Measurements from ENCODE around the gene ZNF672. TPM values are rescaled to one million over a fixed set of nuclear protein-coding genes. Genes with fewer than 3 reads are reported as not detected.
A peak's percentile ranks its signal among the peaks of the same experiment; 100 is the strongest.

ZNF672 gene
- total and polyA plus RNA-seq, 2 of the 13 experiments (the other 11 are each of a cell fraction or from before 2014, with no cell fraction given) = 17.2 to 22.9 TPM

DNA sequence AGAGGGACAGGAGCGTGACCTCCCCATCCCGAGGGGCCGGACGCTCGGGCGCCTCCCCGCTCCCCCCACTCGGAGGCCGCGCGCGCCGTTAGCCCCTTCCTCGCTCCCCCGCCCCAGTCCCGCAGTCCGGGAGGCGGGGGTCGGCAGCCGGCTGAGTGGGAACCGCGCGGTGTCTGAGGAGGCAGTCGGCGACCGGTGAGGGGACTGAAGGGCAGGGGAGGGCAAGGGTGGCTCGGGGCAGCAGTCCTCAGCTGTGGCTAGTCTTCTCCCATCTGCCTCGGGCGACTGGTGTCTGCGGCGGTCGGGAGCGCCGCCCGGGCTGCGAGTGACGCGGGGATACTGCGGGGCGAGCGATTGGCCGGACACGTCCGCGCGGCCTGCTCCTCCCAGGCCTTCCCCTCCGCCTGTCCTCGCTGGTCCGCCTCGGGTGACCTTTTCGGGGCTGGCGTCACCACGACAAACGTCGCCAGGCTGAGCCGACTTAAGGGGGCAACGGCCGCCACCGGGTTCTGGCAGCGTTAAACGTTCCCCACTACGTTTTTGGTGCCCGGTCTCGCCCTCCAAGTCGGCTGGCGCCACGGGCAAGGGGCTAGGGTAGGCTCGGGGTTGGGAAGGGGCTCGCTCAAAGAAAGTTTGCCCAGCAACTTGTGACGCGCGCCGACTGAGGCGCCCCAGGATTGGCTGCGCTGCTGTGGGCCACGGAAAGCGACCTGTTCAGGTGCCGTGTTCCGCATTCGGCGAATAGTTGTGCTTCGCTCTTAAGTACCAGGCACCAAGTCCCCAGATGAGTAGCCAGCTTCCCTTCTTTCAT is 538 bp downstream of the ZNF672 start (continued):
- TF ChIP-seq, protein P1, sequence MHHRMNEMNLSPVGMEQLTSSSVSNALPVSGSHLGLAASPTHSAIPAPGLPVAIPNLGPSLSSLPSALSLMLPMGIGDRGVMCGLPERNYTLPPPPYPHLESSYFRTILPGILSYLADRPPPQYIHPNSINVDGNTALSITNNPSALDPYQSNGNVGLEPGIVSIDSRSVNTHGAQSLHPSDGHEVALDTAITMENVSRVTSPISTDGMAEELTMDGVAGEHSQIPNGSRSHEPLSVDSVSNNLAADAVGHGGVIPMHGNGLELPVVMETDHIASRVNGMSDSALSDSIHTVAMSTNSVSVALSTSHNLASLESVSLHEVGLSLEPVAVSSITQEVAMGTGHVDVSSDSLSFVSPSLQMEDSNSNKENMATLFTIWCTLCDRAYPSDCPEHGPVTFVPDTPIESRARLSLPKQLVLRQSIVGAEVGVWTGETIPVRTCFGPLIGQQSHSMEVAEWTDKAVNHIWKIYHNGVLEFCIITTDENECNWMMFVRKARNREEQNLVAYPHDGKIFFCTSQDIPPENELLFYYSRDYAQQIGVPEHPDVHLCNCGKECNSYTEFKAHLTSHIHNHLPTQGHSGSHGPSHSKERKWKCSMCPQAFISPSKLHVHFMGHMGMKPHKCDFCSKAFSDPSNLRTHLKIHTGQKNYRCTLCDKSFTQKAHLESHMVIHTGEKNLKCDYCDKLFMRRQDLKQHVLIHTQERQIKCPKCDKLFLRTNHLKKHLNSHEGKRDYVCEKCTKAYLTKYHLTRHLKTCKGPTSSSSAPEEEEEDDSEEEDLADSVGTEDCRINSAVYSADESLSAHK (CRISPR knock-in tag; IDR thresholded peaks at IDR 0.05; ENCODE audit: borderline replicate concordance) = no peak
- TF ChIP-seq ZNF580 (CRISPR knock-in tag; IDR thresholded peaks at IDR 0.05; ENCODE audit: borderline replicate concordance, low read depth) = peak; percentile 43; the same call in 1 of the 2 replicates
- TF ChIP-seq CREBL2 (CRISPR knock-in tag; IDR thresholded peaks at IDR 0.05; ENCODE audit: borderline replicate concordance) = no peak
- TF ChIP-seq, protein P2, sequence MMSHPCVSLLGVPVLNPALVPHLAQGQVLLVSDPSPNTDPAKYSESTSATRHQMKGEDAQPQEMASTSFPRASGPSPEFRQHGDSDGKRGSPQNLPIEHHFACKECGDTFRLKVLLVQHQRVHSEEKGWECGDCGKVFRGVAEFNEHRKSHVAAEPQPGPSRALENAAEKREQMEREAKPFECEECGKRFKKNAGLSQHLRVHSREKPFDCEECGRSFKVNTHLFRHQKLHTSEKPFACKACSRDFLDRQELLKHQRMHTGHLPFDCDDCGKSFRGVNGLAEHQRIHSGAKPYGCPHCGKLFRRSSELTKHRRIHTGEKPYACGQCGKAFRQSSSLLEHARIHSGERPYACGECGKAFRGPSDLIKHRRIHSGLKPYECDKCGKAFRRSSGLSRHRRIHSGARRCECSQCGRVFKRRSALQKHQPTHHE (CRISPR knock-in tag; IDR thresholded peaks at IDR 0.05; ENCODE audit: borderline replicate concordance) = peak; percentile 84
- TF ChIP-seq, protein P3, sequence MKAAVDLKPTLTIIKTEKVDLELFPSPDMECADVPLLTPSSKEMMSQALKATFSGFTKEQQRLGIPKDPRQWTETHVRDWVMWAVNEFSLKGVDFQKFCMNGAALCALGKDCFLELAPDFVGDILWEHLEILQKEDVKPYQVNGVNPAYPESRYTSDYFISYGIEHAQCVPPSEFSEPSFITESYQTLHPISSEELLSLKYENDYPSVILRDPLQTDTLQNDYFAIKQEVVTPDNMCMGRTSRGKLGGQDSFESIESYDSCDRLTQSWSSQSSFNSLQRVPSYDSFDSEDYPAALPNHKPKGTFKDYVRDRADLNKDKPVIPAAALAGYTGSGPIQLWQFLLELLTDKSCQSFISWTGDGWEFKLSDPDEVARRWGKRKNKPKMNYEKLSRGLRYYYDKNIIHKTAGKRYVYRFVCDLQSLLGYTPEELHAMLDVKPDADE (CRISPR knock-in tag; IDR thresholded peaks at IDR 0.05) = no peak
- TF ChIP-seq, protein P4, sequence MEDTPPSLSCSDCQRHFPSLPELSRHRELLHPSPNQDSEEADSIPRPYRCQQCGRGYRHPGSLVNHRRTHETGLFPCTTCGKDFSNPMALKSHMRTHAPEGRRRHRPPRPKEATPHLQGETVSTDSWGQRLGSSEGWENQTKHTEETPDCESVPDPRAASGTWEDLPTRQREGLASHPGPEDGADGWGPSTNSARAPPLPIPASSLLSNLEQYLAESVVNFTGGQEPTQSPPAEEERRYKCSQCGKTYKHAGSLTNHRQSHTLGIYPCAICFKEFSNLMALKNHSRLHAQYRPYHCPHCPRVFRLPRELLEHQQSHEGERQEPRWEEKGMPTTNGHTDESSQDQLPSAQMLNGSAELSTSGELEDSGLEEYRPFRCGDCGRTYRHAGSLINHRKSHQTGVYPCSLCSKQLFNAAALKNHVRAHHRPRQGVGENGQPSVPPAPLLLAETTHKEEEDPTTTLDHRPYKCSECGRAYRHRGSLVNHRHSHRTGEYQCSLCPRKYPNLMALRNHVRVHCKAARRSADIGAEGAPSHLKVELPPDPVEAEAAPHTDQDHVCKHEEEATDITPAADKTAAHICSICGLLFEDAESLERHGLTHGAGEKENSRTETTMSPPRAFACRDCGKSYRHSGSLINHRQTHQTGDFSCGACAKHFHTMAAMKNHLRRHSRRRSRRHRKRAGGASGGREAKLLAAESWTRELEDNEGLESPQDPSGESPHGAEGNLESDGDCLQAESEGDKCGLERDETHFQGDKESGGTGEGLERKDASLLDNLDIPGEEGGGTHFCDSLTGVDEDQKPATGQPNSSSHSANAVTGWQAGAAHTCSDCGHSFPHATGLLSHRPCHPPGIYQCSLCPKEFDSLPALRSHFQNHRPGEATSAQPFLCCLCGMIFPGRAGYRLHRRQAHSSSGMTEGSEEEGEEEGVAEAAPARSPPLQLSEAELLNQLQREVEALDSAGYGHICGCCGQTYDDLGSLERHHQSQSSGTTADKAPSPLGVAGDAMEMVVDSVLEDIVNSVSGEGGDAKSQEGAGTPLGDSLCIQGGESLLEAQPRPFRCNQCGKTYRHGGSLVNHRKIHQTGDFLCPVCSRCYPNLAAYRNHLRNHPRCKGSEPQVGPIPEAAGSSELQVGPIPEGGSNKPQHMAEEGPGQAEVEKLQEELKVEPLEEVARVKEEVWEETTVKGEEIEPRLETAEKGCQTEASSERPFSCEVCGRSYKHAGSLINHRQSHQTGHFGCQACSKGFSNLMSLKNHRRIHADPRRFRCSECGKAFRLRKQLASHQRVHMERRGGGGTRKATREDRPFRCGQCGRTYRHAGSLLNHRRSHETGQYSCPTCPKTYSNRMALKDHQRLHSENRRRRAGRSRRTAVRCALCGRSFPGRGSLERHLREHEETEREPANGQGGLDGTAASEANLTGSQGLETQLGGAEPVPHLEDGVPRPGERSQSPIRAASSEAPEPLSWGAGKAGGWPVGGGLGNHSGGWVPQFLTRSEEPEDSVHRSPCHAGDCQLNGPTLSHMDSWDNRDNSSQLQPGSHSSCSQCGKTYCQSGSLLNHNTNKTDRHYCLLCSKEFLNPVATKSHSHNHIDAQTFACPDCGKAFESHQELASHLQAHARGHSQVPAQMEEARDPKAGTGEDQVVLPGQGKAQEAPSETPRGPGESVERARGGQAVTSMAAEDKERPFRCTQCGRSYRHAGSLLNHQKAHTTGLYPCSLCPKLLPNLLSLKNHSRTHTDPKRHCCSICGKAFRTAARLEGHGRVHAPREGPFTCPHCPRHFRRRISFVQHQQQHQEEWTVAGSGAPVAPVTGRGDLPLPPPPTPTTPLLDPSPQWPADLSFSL (CRISPR knock-in tag; IDR thresholded peaks at IDR 0.05) = no peak
- TF ChIP-seq TGIF2 (CRISPR knock-in tag; IDR thresholded peaks at IDR 0.05) = peak; percentile 31; the same call in 1 of the 2 replicates
- no peak for TF ChIP-seq ZNF747 (CRISPR knock-in tag; IDR thresholded peaks at IDR 0.05; ENCODE audit: borderline replicate concordance)
- no peak; the same call in 1 of the 2 replicates for TF ChIP-seq ZNF556 (CRISPR knock-in tag; IDR thresholded peaks at IDR 0.05; ENCODE audit: borderline replicate concordance)
- TF ChIP-seq MTA3 (CRISPR knock-in tag; IDR thresholded peaks at IDR 0.05) = no peak
- TF ChIP-seq CREB3 (CRISPR knock-in tag; IDR thresholded peaks at IDR 0.05) = no peak
- 0 out of 2 replicates have a peak, but pooled peaks have one; percentile 6 for TF ChIP-seq TMF1 (CRISPR knock-in tag; IDR thresholded peaks at IDR 0.05; ENCODE audit: low read depth)
- no peak for TF ChIP-seq PHF5A (CRISPR knock-in tag; IDR thresholded peaks at IDR 0.05; ENCODE audit: low read depth, unreplicated experiment)
- TF ChIP-seq CENPX (CRISPR knock-in tag; IDR thresholded peaks at IDR 0.05) = no peak

All from HepG2 (cell line).